ENCODE data around the gene AP5Z1.

AP5Z1 gene

GRCh38 chr7:4837803-4838625 is 62.6 kb downstream of the AP5Z1 start:
- Histone ChIP-seq H3K36me3 (replicated peaks; ENCODE audit: low read depth, low read length) (no peaks in the 10 kb centered on the region), H2AFZ (ENCODE audit: low read depth, low read length) (no peak overlapping the region), H3K4me2 (ENCODE audit: low read length) (no peak overlapping the region), H3K4me1 (ENCODE audit: low read length) (no peaks in the 10 kb centered on the region), H3K27ac (ENCODE audit: low read length) (no peak overlapping the region), H3K79me2 (ENCODE audit: low read length) (no peaks in the 10 kb centered on the region), H3K9ac (ENCODE audit: low read length) (no peak overlapping the region), H3K4me3 (ENCODE audit: low read length) (no peak overlapping the region), H4K20me1 (ENCODE audit: insufficient read depth, low read length) (no peaks in the 10 kb centered on the region), H3K27me3 (ENCODE audit: low read depth, low read length) (no peaks in the 10 kb centered on the region), H3K9me3 (ENCODE audit: insufficient read depth, low read length) (no peaks in the 10 kb centered on the region)
- TF ChIP-seq CTCF (IDR thresholded peaks at IDR 0.05; ENCODE audit: low read depth, low read length) (no peak), EZH2phosphoT487 (IDR thresholded peaks at IDR 0.05; ENCODE audit: low read depth) (no peak)

- TF ChIP-seq CTCF (IDR thresholded peaks at IDR 0.05; ENCODE audit: low read depth, low read length), result no peak
- no peak for TF ChIP-seq EZH2phosphoT487 (IDR thresholded peaks at IDR 0.05; ENCODE audit: low read depth)
- no peak overlapping the region for H2AFZ ChIP-seq (ENCODE audit: low read depth, low read length)
- H3K27me3 ChIP-seq (ENCODE audit: low read depth, low read length), result no peaks in the 10 kb centered on the region
- H3K9ac ChIP-seq (ENCODE audit: low read length), result no peak overlapping the region
- no peaks in the 10 kb centered on the region for H3K4me1 ChIP-seq (ENCODE audit: low read length)
- peak overlapping the region; percentile 24 for H3K4me3 ChIP-seq (ENCODE audit: low read length)
- H3K27ac ChIP-seq (ENCODE audit: low read length), result no peak overlapping the region
- no peaks in the 10 kb centered on the region for H3K79me2 ChIP-seq (ENCODE audit: low read length)
- no peaks in the 10 kb centered on the region for H3K9me3 ChIP-seq (ENCODE audit: insufficient read depth, low read length)
- H3K4me2 ChIP-seq (ENCODE audit: low read length), result peak overlapping the region; percentile 26; the same call in 1 of the 2 replicates
- no peaks in the 10 kb centered on the region for H4K20me1 ChIP-seq (ENCODE audit: insufficient read depth, low read length)
- H3K36me3 ChIP-seq (replicated peaks; ENCODE audit: low read depth, low read length), result no peaks in the 10 kb centered on the region
Observed at GRCh38 chr7:4838626-4839334, 63.4 kb downstream of the AP5Z1 start.

GRCh38 chr7:4840079-4840501 is 64.7 kb downstream of the AP5Z1 start:
- H3K27ac ChIP-seq (ENCODE audit: low read length), result no peak overlapping the region
- no peak for TF ChIP-seq CTCF (IDR thresholded peaks at IDR 0.05; ENCODE audit: low read depth, low read length)
- TF ChIP-seq EZH2phosphoT487 (IDR thresholded peaks at IDR 0.05; ENCODE audit: low read depth), result no peak
- no peaks in the 10 kb centered on the region for H3K27me3 ChIP-seq (ENCODE audit: low read depth, low read length)
- no peak overlapping the region for H2AFZ ChIP-seq (ENCODE audit: low read depth, low read length)
- H3K4me1 ChIP-seq (ENCODE audit: low read length), result no peaks in the 10 kb centered on the region
- H3K79me2 ChIP-seq (ENCODE audit: low read length), result no peaks in the 10 kb centered on the region
- no peaks in the 10 kb centered on the region for H3K36me3 ChIP-seq (replicated peaks; ENCODE audit: low read depth, low read length)
- no peak overlapping the region for H3K4me3 ChIP-seq (ENCODE audit: low read length)
- H3K9ac ChIP-seq (ENCODE audit: low read length), result no peak overlapping the region
- no peaks in the 10 kb centered on the region for H3K9me3 ChIP-seq (ENCODE audit: insufficient read depth, low read length)
- no peaks in the 10 kb centered on the region for H4K20me1 ChIP-seq (ENCODE audit: insufficient read depth, low read length)
- H3K4me2 ChIP-seq (ENCODE audit: low read length), result no peak overlapping the region
